Hematopoietic multipotent progenitor cell treated with erythropoietin and hydrocortisone succinate and interleukin-3 and kit ligand, for 15 days (in vitro differentiated cells): ENCODE data around the gene CEACAM16.
A peak's percentile ranks its signal among the peaks of the same experiment; 100 is the strongest.
"Not testable (repeated sequence)": the region's sequence is repeated elsewhere in the genome, so short reads cannot be mapped to it uniquely, and the experiment has no call there.

Experiments used
- DNase-seq: peaks from one replicate; pipeline ENCODE4 v3.0.0-alpha.2; 2015; ENCODE audit warnings: low spot score

The CEACAM16 gene

GRCh38 chr19:44698492-44699201 is at the start of gene CEACAM16:
Gene CEACAM16, plus strand, starts transcription at chr19:44699151. Its CDS starts 2,306 bp downstream, at chr19:44701457.
- DNase-seq = no peak

- no peak for DNase-seq
These were observed 49.3 kb upstream of the CEACAM16 start for GRCh38 chr19:44649578-44650145.

GRCh38 chr19:44653343-44653742 is 45.6 kb upstream of the CEACAM16 start:
- no peak for DNase-seq

GRCh38 chr19:44653977-44654774 is 44.8 kb upstream of the CEACAM16 start:
- peak; percentile 23 for DNase-seq

- DNase-seq = peak; percentile 57
These were observed 41.6 kb upstream of the CEACAM16 start for GRCh38 chr19:44657211-44657921.

- no peak for DNase-seq
These were observed 40.8 kb upstream of the CEACAM16 start for GRCh38 chr19:44658069-44658733.

- no peak for DNase-seq
These were observed 38.9 kb upstream of the CEACAM16 start for GRCh38 chr19:44660081-44660480.

GRCh38 chr19:44661205-44661604 is 37.7 kb upstream of the CEACAM16 start:
- DNase-seq = no peak

- no peak for DNase-seq
These were observed 37.0 kb upstream of the CEACAM16 start for GRCh38 chr19:44661904-44662303.

- DNase-seq = no peak
These were observed 36.1 kb upstream of the CEACAM16 start for GRCh38 chr19:44662691-44663385.

- no peak for DNase-seq
These were observed 35.0 kb upstream of the CEACAM16 start for GRCh38 chr19:44663996-44664395.

GRCh38 chr19:44664976-44665375 is 34.0 kb upstream of the CEACAM16 start:
- no peak for DNase-seq

- DNase-seq = no peak
These were observed 31.9 kb upstream of the CEACAM16 start for GRCh38 chr19:44666852-44667556.

GRCh38 chr19:44668985-44669764 is 29.8 kb upstream of the CEACAM16 start:
- no peak for DNase-seq

- DNase-seq = not testable (repeated sequence)
These were observed 28.9 kb upstream of the CEACAM16 start for GRCh38 chr19:44670027-44670426.

GRCh38 chr19:44671400-44671799 is 27.6 kb upstream of the CEACAM16 start, which contains the start of gene CEACAM19:
Gene CEACAM19, plus strand, starts transcription at chr19:44671482. Its CDS starts 450 bp downstream, at chr19:44671932.
- DNase-seq = no peak

GRCh38 chr19:44672226-44672625 is 26.7 kb upstream of the CEACAM16 start:
- no peak for DNase-seq

- DNase-seq = no peak
These were observed 25.4 kb upstream of the CEACAM16 start for GRCh38 chr19:44673510-44673909.

- DNase-seq = no peak
These were observed 23.4 kb upstream of the CEACAM16 start for GRCh38 chr19:44675521-44675920.
